Smooth muscle cell of the coronary artery (primary cell): ENCODE data around the gene NBL1. TPM values are rescaled to one million over a fixed set of nuclear protein-coding genes. Genes with fewer than 3 reads are reported as not detected.

ENCODE experiments used
- total RNA-seq: library from RNA; depleted of rRNA; stranded (reverse); fragments of >200 nt; gene quantifications from 2 replicates; pipeline ENCODE4 v1.2.3, GENCODE V29; 2014; ENCODE audit warnings: low replicate concordance

Gene NBL1
- 70.5 and 556 TPM in 2 replicates for total RNA-seq

GRCh38 chr1:19643602-19644394 lies at the start of gene NBL1:
Gene NBL1, plus strand, starts transcription at chr1:19644311. Its CDS starts 10,720 bp downstream, at chr1:19655031.

GRCh38 chr1:19664453-19665185 lies 20.5 kb downstream of the NBL1 start, which contains the start of gene HTR6:
Gene HTR6, plus strand, starts transcription at chr1:19664875. Its CDS starts 879 bp downstream, at chr1:19665754.

Other genes with a start within 250 kb of the NBL1 start
- 99.0 and 126 TPM in 2 replicates for gene CAPZB, start 158.8 kb upstream of the NBL1 start, total RNA-seq
- 0.23 TPM in 1 of 2 replicates, not detected in the other for gene HTR6, start 20.6 kb downstream of the NBL1 start, total RNA-seq
- 5.3 and 8.9 TPM in 2 replicates for gene TMCO4, start 155.6 kb downstream of the NBL1 start, total RNA-seq
- not detected in 2 replicates for gene RNF186, start 171.0 kb downstream of the NBL1 start, total RNA-seq
- gene OTUD3, start 238.1 kb downstream of the NBL1 start, total RNA-seq: 3.4 and 8.7 TPM in 2 replicates